GM21423 (cell line): ENCODE data around the gene TANGO2.

Experiments
- ATAC-seq: cut with Tn5 transposase; IDR thresholded peaks from one replicate; pipeline ENCODE4 v1.9.1; 2021; ENCODE audit warnings: mild to moderate bottlenecking, moderate library complexity; ENCODE audit not compliant: unreplicated experiment

Gene TANGO2

DNA sequence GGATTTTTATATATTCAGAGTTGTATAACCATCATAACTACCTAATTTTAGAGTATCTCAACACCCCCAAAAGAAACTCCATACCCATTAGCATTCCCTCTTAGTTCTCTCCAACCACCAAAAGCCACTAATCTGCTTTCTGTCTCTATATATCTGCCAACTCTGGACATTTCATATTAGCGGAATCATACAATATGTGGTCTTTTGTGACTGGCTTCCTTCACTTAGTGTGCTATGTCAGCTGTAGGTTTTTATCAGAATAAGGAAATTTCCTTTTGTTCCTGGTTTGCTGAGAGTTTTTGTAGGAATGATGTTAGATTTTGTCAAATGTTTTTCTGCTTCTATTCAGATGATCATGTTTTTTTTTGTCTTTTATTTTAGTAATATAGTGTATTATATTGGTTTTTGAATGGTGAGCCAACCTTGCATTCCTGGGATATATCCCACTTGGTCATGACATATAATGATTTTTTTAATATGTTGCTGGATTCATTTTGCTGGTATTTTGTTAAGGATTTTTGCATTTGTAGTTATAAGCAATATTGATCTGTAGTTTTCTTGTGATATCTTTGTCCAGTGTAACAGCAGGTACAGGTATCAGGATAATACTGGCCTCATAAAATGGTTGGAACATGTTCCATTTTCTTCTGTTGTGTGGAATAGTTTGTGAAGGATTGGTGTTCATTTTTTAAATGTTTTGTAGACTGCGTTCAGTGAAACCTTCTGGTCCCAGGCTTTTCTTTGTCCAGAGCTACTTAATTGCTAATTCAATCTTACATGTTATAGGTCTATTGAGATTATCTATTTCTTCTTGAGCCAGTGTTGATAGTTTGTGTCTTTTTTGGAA lies 75.9 kb downstream of the TANGO2 start:
- no peak for ATAC-seq

DNA sequence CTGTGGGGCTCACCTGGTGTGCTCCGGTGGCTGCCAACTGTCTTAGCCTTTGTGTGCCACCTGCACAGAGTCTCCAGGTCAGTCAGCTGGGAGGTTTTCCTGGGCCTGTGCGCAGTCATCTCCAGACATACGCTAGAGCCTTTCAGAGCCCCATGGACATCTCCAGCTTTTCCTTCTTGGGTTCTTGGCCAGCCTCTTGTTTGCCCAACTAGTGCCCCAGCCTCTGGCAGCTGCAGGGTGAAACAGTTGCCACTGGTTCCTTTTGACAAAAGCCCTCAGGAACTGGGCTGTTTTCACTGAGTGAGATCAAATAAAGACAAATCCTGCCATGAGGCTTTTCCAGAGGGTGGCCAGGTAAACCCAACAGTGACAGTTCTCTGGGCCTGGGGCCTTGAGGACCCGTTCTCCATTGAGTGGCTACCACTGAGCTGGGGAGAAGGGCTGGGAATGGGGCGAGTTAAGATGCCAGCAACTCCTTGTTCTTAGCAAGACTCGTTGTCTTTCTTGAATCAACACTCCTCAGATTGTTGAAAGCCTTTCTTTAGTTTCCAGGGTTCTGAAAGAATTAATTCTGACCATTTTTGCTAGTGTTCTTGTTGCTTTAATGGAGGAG lies 78.3 kb downstream of the TANGO2 start:
- no peak for ATAC-seq

DNA sequence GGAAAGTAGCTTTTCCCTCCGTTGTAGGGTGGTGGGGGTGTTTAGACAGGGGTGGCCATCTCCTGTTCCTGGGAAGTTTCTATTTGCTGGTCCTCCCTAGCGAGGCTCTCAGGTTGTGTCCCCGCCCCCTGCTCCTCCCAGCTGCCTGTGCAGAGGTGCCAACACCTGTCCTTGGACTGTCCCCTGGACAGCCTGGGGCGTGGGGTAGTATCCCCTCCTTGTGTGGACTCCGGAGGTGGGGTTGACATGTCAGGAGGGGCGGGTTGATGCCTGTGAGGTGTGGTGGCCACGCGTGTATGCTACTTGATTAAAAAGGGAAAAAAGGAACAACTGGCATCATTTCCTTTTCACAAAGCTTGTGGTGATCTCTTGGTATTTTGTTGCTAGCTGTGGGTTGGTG lies 80.7 kb downstream of the TANGO2 start:
- ATAC-seq: no peak

DNA sequence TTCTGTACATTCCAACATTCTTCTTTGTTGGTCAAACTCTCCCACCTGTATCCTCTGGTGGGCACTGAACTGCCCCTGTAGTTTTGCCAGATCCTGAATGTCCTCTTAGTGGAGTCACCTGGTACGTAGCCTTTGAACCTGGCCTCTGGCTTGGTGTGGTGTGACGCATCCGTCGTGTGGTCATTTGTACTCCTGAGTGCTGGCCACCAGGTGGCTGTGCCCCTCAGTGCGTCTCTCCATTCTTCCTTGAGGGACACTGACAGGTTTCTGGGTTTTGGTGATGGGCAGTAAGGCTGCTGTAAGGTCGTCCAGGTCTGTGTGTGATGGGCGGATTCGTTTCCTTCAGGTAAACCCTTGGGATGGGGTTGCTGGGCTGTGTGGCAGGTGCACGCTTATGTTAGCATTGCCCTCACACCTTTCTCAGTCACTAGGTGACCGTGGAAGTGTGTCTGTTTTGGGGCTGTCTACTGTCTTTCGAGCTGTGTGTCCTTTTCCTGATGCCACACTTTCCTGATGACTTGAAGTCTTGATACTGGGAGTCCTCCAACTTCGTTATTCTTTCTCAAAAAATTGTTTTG lies 81.4 kb downstream of the TANGO2 start:
- no peak for ATAC-seq

DNA sequence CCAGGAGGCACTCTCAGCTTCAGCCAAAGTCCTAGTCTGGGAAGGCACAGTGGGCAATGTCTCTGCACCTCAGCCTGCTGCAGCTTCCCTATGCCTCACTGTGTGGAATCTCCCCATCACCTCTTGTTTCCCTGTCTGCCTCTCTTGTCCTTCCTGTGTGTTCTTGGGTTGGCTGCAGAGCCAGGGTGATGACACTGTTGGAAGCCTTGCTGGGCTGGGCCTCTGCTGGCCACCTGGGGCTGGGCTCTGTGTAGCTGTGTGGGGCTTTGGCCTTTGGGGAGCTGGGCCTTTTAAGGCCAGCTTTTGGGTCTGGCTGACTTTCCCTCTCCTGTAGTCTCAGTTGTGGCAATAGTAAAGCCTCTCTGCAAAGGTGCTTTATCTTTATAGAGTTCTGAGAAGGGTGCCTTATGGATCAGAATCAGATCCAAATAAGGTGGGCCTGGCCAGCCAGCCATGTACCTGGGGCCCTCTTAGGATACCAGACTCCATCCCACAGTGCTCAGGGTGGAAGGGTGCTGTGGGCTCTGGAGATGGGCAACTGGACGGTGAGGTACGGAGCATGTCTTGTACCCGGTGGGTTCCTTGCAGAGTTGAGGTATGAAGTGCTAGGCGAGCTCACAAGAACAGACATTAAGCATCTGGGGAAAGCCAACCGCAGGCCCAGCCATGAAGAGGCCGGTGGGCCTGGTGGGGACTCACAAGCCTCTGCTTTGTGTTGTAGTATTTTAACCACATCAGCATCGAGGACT lies 84.7 kb downstream of the TANGO2 start:
- no peak for ATAC-seq

DNA sequence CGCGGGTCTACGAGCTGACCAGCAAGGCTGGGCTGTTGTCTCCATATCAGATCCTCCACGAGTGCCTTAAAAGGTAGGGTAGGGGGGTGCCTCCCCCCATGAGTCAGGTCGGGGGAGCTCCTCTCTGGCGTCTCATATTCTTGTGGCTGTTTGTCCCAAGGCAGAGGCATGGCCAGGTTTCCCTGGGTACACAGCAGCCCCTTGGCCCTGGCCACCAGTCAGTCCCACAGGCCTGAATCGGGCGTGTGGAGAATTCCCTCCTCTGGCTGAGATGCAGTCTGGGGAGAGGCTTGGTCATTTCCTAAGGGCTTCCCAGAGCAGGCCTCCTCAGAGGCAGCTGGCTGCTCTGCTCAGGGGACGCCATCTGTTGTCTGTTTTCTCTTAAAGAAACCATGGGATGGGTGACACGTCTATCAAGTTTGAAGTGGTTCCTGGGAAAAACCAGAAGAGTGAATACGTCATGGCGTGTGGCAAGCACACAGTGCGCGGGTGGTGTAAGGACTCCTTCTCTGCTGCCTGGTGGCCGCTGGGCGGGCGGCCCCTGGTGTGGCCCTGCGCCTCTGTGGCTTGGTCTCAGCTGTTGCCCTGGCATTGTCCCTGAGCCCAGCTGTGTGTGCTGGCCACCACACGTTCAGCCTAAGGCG lies 85.4 kb downstream of the TANGO2 start:
- no peak for ATAC-seq

DNA sequence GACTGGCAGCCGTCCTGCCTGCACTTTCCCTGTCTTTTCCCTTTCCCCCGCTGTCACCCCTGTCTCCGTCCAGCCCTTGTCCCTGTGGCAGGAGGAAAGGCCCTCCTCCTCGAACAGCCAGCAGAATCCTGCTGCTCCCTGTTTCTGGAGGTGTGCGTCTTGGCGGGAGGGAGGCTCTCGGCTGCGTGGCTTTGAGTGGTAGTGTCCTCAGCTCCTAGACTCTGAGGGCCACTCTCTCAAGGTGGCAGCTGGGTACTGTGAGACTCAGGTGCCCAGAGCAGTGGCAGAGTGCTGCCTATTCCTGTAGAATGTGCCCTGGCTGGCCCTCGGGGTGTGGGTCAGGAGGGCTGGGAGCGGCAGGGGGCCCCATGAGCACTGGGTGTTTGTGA lies 85.9 kb downstream of the TANGO2 start:
- no peak for ATAC-seq

DNA sequence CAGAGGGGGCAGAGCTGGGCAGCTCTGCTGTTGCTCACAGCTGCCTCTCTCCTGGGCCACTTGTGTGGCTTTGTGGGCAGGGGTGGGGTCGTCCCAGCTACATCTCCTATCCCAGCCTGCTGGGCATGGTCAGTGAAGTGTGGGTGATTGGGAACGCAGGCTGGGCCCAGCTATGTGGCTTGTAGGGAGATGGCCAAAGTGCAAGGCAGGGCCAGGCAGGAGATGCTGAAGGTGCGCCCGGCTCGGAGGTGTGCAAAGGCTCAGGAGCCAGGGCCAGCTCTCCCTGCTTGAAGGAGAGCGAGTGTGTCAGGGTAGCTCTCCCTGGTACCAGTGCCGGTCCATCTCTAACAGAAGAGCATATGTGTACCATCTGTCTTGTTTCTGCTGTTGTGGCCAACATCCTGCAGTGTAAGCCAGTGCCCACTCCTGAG lies 86.6 kb downstream of the TANGO2 start:
- ATAC-seq: no peak

DNA sequence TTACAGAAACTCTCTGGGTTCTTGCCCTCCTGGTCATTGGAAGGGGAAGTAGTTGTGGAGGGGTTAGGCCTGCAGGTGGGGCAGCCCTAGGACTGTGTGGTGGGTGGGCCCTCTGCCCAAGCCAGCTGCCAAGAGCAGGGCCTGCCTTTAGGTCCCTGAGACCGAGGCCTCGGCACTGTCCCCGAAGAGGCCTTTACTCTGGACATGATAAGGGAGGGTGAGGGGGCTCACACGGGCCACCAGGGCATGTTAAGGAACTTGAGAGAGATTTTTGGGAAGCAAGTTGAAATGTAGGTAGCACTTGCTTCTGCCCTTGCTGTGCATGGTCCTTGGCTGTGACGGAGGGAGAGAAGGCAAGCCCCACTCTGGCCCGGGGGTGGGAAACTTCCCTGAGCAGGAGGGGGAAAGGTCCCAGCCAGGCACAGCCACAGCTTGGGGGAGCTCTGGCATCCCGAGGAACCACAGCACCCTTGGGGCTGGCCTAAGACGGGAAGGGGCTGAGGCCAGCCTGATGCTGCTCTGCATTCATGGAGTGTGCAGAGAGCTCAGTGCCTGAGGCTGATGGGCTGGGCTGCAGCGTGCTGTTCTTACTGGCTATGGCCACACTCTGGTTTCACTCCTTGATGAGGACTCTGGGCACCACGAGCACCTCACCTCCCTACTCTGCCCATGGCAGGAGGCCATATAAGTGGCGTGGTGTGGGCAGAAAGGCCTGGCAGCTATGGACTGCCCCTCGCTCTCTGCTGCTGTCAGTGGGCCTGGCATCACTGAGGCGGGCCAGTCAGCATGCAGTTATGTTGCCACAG lies 87.2 kb downstream of the TANGO2 start:
- ATAC-seq: no peak

DNA sequence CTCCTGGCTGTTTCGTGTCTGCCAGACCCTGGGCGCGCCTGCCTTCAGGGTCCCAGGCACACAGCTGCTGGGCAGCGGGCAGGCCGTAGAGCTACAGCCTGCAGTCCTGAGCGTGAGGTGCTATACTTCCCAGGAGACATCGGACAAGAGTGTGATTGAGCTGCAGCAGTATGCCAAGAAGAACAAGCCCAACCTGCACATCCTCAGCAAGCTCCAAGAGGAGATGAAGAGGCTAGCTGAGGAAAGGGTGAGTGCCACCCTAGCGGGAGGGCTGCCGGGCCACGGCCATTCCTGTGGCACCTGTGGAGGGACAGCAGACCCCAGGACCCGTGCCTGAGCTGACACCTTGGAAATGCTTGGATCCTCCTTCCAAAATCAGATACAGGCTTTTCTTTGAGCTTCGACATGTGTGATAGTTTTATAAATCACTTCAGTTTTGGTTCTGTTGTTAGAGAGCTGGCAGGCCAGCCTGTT lies 87.9 kb downstream of the TANGO2 start:
- no peak for ATAC-seq

DNA sequence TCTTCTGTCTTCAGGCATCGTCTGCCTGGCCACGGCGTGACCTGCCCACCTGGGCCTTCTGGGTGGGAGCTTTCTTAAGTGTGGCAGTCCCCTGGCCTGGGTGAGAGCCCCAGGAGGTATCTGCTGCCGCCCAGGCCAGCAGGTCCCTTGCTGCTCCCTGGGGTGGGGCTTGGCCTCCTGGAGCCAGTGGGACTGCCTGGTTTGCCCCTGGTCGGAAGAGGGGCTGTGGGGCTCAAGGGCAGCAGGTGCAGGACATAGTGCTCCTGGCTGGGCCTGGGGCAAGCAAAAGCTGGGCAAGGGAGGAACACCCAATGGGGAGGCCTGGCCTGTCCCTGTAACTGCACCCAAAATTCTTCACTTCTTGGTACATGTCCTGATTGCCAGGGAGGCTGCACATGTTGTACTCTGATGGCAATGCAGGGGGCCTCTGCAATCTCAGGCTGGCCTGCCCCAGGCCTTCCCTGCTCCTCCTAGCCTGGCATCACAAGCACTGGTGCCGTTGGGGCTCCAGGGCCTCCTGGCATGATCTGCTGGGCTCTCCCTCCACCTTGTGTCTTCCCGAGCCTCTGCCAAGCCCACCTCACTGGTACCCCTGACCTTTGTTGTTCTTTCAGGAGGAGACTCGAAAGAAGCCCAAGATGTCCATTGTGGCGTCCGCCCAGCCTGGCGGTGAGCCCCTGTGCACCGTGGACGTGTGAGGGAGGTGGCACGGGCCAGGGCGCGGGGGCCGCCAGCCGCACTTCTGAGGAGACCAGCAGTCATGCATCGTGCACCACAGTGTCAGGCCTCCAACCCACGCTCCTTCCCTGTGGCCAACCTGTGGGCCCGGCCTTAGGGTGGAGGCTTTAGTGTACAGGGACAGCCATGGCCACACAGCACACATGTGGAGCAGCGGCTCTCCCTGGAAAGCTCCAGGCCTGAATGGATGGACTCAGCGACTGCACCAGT lies 88.8 kb downstream of the TANGO2 start:
- ATAC-seq: no peak

DNA sequence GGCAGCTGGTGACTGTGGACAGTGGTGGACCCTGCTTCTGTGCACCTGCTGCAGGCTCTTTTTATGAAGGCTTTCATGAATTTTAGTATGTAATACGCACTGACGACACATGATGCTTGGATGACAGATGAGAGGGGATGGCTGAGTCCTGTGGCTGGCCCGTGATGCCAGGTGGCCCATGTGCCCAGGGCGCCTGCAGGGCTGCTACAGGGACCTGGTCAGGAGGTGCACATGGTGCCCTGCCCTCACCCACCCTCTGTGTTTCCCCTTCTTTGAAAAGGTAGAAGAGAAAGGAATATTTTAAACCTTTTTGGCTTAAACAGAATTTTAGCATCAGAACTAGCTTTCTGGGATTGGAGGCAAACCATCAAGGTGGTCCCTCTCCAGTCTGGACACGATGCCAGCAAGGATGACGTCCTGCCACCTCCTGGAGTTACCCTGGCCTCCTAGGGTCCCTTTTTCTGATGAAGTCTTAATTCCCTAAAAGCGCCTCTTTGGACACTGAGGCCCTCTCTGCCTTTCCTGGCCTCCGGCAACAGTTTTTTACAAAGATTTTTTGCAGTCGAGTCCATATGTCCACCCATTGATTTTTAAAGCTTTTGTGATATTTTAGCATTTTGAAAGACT lies 89.6 kb downstream of the TANGO2 start:
- ATAC-seq: no peak

DNA sequence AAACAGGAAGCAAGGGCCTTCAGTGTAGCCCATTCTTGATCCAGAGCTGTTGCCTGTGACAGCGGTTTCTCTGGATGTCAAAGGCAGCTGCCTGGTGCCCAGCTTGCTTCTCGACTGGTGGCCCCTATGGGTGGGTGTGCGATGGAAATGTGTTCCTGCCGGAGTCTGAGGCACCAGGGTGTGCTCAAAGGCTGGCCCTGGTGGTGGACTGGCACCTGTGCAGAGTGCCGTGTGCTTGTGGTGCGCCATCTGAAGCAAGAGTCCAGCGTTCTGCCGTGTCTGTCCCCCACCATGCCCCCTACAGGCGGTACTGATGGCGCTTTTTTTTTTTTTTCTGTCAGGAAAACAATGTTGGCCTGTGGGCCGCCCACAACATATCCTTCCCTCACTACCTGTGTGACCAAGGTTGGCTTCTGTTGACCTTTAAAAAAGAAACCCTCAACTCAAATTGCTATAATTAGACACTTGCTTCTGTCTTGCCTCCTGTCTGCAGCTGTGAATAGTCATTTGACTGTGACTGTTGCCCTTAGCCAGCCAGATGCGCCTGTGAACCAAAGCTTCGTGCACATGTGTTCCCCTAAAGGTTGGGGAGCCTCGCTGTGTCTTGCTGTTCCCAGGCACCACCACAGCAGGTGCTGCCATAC lies 90.3 kb downstream of the TANGO2 start:
- no peak for ATAC-seq

DNA sequence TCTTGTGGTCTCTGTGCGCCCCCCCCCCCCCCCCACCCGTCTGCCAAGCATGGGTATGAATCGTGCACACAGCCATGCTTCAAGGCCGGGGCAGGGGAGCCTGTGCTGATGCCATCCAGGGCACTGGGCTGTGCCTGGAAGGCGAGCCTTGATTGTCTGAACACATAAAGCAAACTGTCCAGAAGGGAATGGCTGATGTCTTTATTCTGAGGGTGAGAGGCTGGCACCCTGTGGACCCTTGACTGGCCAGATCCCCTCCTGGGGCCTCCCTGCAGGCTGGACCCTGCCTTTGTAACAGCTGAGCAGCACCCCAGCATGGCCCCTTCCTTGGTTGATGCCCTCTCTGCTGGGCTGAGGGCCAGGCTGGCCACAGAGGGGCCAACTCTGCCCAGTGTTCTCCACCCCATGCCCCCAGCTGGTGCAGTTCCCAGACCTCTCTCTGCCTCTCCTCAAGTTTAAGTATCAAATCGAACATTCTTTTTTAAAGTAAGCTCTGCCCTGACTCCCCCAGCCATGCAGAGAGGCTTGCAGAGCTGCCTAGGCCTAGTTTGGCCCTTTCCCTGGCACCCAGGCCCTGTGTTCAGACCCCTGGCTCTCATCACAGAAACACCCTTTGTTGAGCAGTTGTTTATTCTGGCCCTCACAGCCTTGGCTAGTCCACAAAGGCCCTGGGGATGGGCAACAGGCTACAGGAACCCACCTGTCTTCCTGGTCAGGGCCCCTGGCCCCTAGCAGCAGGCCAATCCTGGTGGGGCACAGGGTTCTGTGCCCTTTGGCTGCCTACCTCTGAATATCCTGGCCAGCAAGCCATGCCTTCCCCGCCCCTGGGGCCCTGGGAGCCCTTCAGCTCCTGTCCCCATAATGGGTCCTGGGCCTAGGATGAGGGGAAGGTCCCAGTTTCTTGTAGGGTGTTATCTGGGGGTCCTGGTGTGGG lies 91.0 kb downstream of the TANGO2 start:
- no peak for ATAC-seq

DNA sequence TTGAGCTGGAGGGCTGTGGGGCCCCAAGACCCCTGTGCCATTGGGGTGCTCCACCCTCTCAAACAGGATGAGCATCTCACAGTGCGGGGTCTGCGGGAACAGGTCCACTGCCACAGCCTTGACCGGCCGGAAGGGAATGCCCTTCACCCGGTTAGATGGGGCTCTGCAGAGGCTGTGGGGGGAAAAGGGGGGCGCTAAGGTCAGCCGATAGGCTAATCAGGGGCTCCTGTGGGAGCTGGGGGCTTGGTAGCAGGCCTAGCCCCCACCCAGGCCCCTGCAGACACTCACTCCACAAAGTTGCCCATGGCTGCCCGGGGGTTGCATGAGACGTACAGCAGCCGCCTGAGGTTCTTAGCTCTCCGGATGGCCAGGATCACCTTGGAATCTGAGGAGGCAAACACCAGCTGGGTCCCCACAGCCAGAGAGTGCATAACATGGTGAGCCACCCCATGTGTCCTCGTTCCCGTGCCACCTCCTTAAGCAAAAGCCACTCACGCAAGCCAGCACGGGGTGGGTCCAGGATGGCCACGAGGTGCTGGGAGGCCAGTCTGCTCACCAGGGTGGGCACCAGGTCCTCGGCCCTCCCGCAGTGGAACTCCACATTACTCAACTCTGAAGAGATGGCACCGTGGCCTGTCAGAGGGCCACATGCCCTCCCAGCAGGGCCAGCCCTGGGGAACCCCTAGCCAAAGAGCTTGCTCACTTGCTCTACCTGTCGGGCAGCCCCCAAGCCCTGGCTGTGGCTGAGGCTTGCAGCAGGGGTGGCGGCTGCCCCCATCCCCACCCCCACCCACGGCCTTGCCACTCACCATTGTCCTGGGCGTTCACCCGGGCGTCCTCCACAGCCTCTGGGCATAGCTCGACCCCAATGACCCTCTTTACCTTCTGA lies 92.0 kb downstream of the TANGO2 start:
- no peak for ATAC-seq
